PFSK-1 (cell line): ENCODE measurements around the gene FGD6.

Experiments used
- POLR2AphosphoS5 ChIP-seq: IDR thresholded peaks from 2 replicates; pipeline ENCODE4 v1.6.1; 2012; ENCODE audit warnings: low read depth, mild to moderate bottlenecking, control low read depth, low read length, moderate library complexity
- SIN3A ChIP-seq: IDR thresholded peaks from 2 replicates; pipeline ENCODE4 v1.6.1; 2012; ENCODE audit warnings: mild to moderate bottlenecking, low read length, moderate library complexity, borderline replicate concordance; ENCODE audit not compliant: insufficient read depth
- TAF1 ChIP-seq: IDR thresholded peaks from 2 replicates; pipeline ENCODE4 v1.6.1; 2012; ENCODE audit warnings: low read length, control low read depth, borderline replicate concordance; ENCODE audit not compliant: insufficient read depth
- TF ChIP-seq, protein P1 (sequence below), 2 experiments: IDR thresholded peaks; 2 replicates each; pipeline versions ENCODE4 v1.6.1 to v1.8.0; 2011 to 2012; ENCODE audit warnings: low read depth in 2 of 2, low read length in 2 of 2, control low read depth in 1 of 2, inconsistent platforms in 1 of 2, mild to moderate bottlenecking in 1 of 2, moderate library complexity in 1 of 2; ENCODE audit not compliant: insufficient read depth in 1 of 2

DNA sequence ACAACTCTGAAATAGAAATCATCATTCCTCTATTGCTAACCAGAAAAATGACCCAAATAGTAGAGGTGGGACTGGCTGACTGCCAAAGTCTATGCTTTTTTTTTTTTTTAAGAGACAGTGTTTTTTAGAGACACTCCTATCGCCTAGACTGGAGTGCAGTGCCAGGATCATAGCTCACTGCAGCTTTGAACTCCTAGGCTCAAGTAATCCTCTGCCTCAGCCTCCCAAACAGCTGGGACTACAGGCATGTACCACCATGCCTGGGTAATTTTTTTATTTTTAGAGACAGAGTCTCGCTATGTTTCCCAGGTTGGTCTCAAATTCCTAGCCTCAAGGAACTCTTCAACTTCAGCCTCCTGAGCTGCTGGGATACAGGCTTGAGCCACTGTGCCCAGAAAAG is 163.1 kb downstream of the FGD6 start:
- no peak for TF ChIP-seq POLR2AphosphoS5
- TF ChIP-seq, protein P1, sequence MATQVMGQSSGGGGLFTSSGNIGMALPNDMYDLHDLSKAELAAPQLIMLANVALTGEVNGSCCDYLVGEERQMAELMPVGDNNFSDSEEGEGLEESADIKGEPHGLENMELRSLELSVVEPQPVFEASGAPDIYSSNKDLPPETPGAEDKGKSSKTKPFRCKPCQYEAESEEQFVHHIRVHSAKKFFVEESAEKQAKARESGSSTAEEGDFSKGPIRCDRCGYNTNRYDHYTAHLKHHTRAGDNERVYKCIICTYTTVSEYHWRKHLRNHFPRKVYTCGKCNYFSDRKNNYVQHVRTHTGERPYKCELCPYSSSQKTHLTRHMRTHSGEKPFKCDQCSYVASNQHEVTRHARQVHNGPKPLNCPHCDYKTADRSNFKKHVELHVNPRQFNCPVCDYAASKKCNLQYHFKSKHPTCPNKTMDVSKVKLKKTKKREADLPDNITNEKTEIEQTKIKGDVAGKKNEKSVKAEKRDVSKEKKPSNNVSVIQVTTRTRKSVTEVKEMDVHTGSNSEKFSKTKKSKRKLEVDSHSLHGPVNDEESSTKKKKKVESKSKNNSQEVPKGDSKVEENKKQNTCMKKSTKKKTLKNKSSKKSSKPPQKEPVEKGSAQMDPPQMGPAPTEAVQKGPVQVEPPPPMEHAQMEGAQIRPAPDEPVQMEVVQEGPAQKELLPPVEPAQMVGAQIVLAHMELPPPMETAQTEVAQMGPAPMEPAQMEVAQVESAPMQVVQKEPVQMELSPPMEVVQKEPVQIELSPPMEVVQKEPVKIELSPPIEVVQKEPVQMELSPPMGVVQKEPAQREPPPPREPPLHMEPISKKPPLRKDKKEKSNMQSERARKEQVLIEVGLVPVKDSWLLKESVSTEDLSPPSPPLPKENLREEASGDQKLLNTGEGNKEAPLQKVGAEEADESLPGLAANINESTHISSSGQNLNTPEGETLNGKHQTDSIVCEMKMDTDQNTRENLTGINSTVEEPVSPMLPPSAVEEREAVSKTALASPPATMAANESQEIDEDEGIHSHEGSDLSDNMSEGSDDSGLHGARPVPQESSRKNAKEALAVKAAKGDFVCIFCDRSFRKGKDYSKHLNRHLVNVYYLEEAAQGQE (IDR thresholded peaks at IDR 0.05; ENCODE audit: insufficient read depth in 1 of 2, low read depth in 2 of 2, low read length in 2 of 2): no peak
- no peak for TF ChIP-seq TAF1
- no peak for TF ChIP-seq SIN3A
